ENCODE data around the gene ZBED2. TPM values are rescaled to one million over a fixed set of nuclear protein-coding genes. Genes with fewer than 3 reads are reported as not detected.
A peak's percentile ranks its signal among the peaks of the same experiment; 100 is the strongest.

Gene ZBED2
- total RNA-seq, 1 donor from 2014 or later, result not detected

- H3K4me1 Mint-ChIP-seq (ENCODE audit: low read depth), result no peaks in the 10 kb centered on the region
- no peak for TF ChIP-seq CTCF (IDR thresholded peaks at IDR 0.05; ENCODE audit: unreplicated experiment)
- no peaks in the 10 kb centered on the region for H3K36me3 Mint-ChIP-seq (ENCODE audit: insufficient read depth)
- peaks cover 19% of the 10 kb centered on the region for H3K27me3 Mint-ChIP-seq
- H3K4me3 Mint-ChIP-seq (ENCODE audit: low read depth), result no peak overlapping the region
- no peak for DNase-seq (ENCODE audit: low spot score, unreplicated experiment)
- no peak overlapping the region for H3K27ac Mint-ChIP-seq
- H3K9me3 Mint-ChIP-seq (ENCODE audit: low read depth), result no peaks in the 10 kb centered on the region
Observed at GRCh38 chr3:111579495-111579894, 15.7 kb downstream of the ZBED2 start.

GRCh38 chr3:111578867-111579266 is 16.3 kb downstream of the ZBED2 start:
- no peak for DNase-seq (ENCODE audit: low spot score, unreplicated experiment)
- TF ChIP-seq CTCF (IDR thresholded peaks at IDR 0.05; ENCODE audit: unreplicated experiment), result no peak
- Mint-ChIP-seq H3K27me3 (peaks cover 19% of the 10 kb centered on the region), H3K27ac (no peak overlapping the region), H3K36me3 (ENCODE audit: insufficient read depth) (no peaks in the 10 kb centered on the region), H3K4me1 (ENCODE audit: low read depth) (peaks cover 3% of the 10 kb centered on the region), H3K9me3 (ENCODE audit: low read depth) (no peaks in the 10 kb centered on the region), H3K4me3 (ENCODE audit: low read depth) (no peak overlapping the region)

GRCh38 chr3:111577798-111578685 is 17.1 kb downstream of the ZBED2 start:
- Mint-ChIP-seq H3K27ac (no peak overlapping the region), H3K4me3 (ENCODE audit: low read depth) (no peak overlapping the region), H3K36me3 (ENCODE audit: insufficient read depth) (no peaks in the 10 kb centered on the region), H3K27me3 (peaks cover 19% of the 10 kb centered on the region), H3K4me1 (ENCODE audit: low read depth) (peaks cover 7% of the 10 kb centered on the region), H3K9me3 (ENCODE audit: low read depth) (no peaks in the 10 kb centered on the region)
- DNase-seq (ENCODE audit: low spot score, unreplicated experiment), result no peak
- TF ChIP-seq CTCF (IDR thresholded peaks at IDR 0.05; ENCODE audit: unreplicated experiment), result peak; percentile 27

- H3K4me1 Mint-ChIP-seq (ENCODE audit: low read depth), result peaks cover 7% of the 10 kb centered on the region
- peaks cover 19% of the 10 kb centered on the region for H3K27me3 Mint-ChIP-seq
- no peak for DNase-seq (ENCODE audit: low spot score, unreplicated experiment)
- H3K36me3 Mint-ChIP-seq (ENCODE audit: insufficient read depth), result no peaks in the 10 kb centered on the region
- H3K9me3 Mint-ChIP-seq (ENCODE audit: low read depth), result no peaks in the 10 kb centered on the region
- no peak overlapping the region for H3K27ac Mint-ChIP-seq
- TF ChIP-seq CTCF (IDR thresholded peaks at IDR 0.05; ENCODE audit: unreplicated experiment), result no peak
- no peak overlapping the region for H3K4me3 Mint-ChIP-seq (ENCODE audit: low read depth)
Observed at GRCh38 chr3:111577113-111577512, 18.0 kb downstream of the ZBED2 start.

- Mint-ChIP-seq H3K36me3 (ENCODE audit: insufficient read depth) (no peaks in the 10 kb centered on the region), H3K4me3 (ENCODE audit: low read depth) (no peak overlapping the region), H3K4me1 (ENCODE audit: low read depth) (peaks cover 7% of the 10 kb centered on the region), H3K27ac (no peak overlapping the region), H3K9me3 (ENCODE audit: low read depth) (no peaks in the 10 kb centered on the region), H3K27me3 (no peaks in the 10 kb centered on the region)
- no peak for TF ChIP-seq CTCF (IDR thresholded peaks at IDR 0.05; ENCODE audit: unreplicated experiment)
- no peak for DNase-seq (ENCODE audit: low spot score, unreplicated experiment)
Observed at GRCh38 chr3:111571907-111572460, 23.2 kb downstream of the ZBED2 start.

All from progenitor cell of endocrine pancreas (in vitro differentiated cells).